UCSD-AML1 (cell line): Measurements from ENCODE around the gene MFN2.
A peak's percentile ranks its signal among the peaks of the same experiment; 100 is the strongest.
"Not testable (repeated sequence)": the region's sequence is repeated elsewhere in the genome, so short reads cannot be mapped to it uniquely, and the experiment has no call there.

ENCODE experiments used
- DNase-seq: peaks from one replicate; lab custom pipeline; 2025; ENCODE audit not compliant: unreplicated experiment; lab: John Stamatoyannopoulos, UW

The MFN2 gene

DNA sequence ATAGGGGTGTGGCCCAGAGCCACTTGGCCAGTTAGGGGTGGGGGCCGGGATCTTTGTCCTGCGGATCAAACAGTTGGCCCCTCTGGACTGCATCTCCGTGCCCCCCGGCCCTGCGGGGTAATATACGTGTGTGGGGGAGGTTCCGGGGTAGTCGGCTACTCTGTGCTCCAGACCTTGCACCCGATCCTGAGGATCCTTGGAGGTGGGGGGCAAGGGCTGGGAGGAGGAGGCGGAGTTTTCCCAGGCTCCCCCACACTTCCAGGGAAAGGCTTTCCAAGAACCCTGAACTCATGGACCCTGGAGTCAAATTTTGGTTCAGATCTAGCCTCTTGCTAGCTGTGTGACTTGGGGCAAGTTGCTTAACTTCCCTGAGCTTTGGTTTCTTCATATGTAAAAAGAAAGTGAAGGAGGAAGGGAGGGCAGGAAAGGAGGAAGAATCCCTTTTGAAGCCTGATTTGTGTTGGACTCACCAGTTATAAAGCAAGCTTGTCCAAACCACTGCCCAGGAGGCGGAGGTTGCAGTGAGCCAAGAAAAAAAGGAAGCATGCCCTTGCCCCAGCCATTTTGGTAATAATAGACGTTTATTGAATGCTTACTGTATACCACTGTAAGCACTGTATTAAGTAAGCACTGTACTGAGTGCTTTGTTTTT lies 39.7 kb downstream of the MFN2 start:
- DNase-seq = no peak

DNA sequence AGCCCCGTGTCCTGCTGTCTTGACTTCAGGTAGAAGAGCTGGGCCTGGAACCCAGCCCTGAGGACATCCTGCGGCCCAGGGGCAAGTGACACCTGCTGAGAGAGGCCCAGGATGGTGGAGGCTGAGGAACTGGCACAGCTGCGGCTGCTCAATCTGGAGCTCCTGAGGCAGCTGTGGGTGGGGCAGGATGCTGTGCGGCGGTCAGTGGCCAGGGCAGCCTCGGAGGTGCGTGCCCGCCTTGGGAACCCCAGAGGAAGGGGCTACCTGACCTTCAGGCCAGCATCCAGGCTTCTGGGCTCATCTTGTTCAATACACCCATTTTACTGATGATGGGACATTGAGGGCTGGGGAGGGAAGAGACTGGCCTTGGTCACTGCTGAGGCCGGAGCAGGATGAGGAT lies 41.4 kb downstream of the MFN2 start:
- no peak for DNase-seq

GRCh38 chr1:12022036-12022435 lies 41.8 kb downstream of the MFN2 start:
- no peak for DNase-seq

GRCh38 chr1:12026586-12026985 lies 46.3 kb downstream of the MFN2 start:
- DNase-seq = no peak

GRCh38 chr1:12028248-12028647 lies 48.0 kb downstream of the MFN2 start:
- no peak for DNase-seq

DNA sequence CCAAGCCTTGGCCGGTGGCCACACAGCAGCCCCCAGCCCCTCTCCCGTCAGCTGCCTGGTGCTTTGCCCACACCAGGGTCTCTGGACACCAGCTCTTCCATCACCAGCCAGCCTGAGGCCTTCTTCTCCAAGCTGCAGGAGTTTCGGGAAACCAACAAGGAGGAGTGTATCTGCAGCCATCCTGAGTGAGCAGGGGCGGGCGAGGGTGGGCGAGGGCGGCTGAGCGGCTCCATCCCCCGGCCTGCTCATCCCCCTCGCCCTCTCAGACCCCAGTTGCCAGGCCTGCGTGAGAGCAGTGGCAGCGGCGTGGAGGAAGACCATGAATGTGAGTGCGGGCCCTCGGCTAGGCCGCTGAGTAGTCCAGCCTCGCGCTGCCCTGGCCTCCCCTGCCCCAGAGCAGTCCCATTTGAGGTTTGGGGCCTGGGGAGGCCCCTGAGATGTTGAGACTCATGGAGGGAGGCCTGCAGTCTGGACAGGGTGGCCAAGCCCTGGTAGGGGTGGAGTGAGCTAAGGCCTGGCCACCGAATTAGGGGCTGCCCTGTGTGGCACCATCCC lies 48.8 kb downstream of the MFN2 start:
- DNase-seq = no peak

GRCh38 chr1:12029720-12030339 lies 49.6 kb downstream of the MFN2 start:
- DNase-seq = no peak

DNA sequence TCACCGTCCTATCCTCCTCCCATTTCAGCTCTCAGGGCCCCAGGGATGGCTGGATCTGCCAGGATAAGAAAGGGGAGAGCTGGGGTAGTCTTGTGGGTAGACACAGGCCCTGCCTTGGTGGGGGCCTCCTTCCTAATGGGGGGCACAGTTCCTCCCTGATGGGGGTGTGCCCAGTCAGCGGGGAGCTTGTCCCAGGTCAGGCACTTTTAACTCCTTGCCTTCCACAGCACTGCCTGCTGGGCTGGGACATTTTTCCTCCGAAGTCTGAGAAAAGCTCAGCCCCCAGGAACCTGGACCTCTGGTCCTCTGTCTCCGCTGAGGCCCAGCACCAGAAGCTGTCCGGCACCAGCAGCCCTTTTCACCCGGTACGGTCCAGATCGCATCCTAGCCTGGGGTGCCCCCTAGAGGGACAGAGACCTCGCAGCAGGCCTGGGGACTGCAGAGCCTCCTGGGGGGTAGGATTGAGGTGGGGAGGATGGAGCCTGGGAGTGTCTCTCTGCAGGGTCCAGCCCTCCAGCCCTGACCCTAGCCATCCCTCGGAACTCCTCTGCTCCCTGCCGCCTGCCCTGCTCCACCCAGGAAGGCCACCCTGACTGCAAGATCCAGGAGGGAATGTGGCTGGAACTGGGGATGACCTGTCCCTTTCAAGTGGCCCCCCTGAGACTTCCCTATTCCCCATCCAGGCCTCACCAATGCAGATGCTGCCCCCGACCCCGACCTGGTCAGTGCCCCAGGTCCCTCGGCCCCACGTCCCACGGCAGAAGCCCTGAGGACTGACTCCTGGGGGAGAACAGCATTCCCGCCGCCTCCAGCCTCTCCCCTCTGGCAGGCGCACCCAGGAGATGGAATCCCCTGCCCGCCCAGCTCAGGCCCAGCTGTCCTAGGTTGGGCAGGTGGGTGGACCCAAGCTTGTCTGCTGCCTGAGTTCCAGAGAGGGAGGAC lies 51.1 kb downstream of the MFN2 start:
- DNase-seq = peak; percentile 38

GRCh38 chr1:12032161-12032621 lies 51.9 kb downstream of the MFN2 start:
- no peak for DNase-seq

- not testable (repeated sequence) for DNase-seq
Measured at GRCh38 chr1:12033441-12033840, 53.2 kb downstream of the MFN2 start.

GRCh38 chr1:12034381-12034801 lies 54.1 kb downstream of the MFN2 start:
- DNase-seq = no peak

GRCh38 chr1:12035312-12035711 lies 55.1 kb downstream of the MFN2 start:
- no peak for DNase-seq

DNA sequence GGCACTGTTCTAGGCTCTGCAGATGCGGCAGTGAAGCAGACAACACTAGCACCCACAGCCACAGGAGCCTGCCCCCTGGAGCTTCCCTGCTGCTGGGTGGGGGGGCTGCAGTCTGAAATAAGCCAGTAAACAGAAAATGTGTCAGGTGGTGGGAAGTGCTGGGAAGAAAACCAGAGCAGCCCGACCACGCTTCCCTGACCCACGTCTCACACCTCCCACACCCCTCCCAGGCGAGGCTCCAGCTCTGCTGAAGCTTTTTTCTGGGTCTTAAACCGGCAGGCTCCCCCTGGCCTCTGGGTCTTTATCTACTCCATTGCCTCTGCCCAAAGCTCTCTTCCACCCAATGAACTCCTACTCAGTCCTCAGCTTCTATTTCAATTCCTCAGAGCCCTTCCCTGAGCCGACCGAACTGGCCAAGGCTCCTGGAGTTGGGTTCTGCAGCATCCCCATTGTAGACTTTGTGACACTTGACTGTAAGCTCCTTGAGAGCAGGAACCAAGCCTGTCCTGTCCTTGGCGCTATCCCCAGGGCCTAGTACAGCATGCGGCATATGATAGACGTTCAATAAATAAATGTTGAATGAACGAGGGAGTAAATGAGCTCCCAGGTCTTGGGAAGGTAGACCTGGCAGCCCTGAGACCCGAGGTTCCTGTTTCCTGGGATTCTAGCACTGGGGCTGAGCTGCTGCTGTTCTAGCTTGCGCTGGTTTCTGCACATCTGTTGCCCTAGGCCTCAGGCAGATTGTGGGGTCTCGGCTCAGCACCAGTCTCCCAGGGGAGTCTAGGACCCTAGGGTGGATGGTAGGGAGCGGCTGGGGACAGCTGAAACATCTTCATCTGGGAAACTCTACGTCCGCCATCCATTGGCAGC lies 57.5 kb downstream of the MFN2 start:
- DNase-seq = no peak

GRCh38 chr1:12038356-12039163 lies 58.3 kb downstream of the MFN2 start:
- no peak for DNase-seq

GRCh38 chr1:12039164-12039525 lies 58.9 kb downstream of the MFN2 start:
- DNase-seq = peak; percentile 29

DNA sequence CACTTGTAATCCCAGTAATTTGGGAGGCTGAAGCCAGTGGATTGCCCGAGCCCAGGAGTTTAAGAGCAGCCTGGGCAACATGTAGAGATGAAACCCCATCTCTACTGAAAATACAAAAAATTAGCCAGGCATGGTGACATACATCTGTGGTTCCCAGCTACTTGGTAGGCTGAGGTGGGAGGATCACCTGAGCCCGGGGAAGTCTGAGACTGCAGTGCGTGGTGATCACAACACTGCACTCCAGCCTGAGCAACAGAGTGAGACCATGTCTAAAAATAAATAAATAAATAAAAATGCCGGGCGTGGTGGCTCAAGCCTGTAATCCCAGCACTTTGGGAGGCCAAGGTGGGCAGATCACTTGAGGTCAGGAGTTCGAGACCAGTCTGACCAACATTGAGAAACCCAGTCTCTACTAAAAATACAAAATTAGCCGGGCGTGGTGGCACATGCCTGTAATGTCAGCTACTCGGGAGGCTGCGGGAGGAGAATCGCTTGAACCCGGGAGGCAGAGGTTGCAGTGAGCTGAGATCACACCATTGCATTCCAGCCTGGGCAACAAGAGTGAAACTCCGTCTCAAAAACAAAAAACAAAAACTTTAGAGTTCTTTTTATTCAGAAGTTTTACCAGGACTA lies 59.7 kb downstream of the MFN2 start:
- not testable (repeated sequence) for DNase-seq

GRCh38 chr1:12040457-12041051 lies 60.3 kb downstream of the MFN2 start:
- no peak for DNase-seq

DNA sequence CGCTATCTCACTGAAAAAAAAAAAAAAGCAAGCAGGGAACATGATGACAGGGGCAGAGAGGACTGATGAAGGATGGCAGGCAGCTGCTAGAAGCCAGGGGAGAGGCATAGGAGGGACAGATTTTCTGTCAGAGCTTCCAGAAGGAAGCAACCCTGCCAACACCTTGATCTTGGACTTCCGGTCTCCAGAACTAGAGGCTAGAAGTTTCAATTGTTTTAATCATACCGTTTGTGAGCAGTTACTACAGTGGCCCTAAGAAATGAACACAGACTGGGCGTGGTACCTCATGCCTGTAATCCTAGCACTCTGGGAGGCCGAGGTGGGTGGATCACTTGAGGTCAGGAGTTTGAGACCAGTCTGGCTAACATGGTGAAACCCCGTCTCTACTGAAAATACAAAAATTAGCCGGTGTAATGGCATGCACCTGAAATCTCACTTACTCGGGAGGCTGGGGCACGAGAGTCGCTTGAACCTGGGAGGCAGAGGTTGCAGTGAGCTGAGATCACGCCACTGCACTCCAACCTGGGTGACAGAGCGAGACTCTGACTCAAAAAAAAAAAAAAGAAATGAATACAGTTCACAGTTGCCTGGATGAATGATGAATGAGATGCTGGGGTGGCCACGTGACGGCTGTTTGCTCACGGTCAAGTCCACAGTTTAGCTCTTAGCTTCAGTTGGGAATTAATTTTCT lies 64.1 kb downstream of the MFN2 start:
- DNase-seq = not testable (repeated sequence)
